ENCODE results near the gene IL1R1. TPM values are rescaled to one million over a fixed set of nuclear protein-coding genes. Genes with fewer than 3 reads are reported as not detected.

The IL1R1 gene
- total RNA-seq, 1 donor from 2014 or later = 79.6 TPM

DNA sequence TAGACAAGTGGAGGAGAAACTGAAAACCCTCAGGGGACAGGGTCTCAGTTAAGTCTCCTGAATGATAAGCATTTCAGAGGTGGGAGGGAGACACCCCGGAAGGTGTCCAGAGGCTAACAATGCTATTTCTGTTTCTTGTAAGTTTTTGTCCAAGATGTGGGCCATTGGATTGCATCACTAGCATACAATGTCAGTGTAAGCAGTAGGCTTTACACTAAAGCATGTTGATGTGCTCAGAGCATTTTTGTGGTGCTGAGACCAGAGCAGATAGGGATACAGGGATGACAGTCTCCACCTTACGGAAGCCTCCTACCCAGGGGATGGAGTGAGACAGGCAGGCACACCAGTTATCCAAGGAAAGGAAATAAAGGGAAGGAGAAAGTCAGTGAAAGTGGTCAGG lies 2.2 kb upstream of the IL1R1 start:
- Histone ChIP-seq H3K27ac (peak overlapping the region; percentile 94), H3K9me3 (no peaks in the 10 kb centered on the region), H3K4me3 (no peak overlapping the region), H3K4me1 (peaks cover 29% of the 10 kb centered on the region), H3K36me3 (no peaks in the 10 kb centered on the region), H3K27me3 (no peaks in the 10 kb centered on the region)
- DNase-seq (ENCODE audit: extremely low spot score in 2 of 2) = no peak
- intact Hi-C loops (cut with DNase I) = loop anchor here (5.0 kb wide), 2 partner anchors 78 to 118 kb away; no protein-coding TSS in a partner anchor
- no peak for TF ChIP-seq CTCF (IDR thresholded peaks at IDR 0.05)
- TF ChIP-seq POLR2A (IDR thresholded peaks at IDR 0.05) = no peak
- TF ChIP-seq POLR2AphosphoS5 (IDR thresholded peaks at IDR 0.05; ENCODE audit: insufficient read depth in 1 of 2, low read depth in 1 of 2) = no peak

DNA sequence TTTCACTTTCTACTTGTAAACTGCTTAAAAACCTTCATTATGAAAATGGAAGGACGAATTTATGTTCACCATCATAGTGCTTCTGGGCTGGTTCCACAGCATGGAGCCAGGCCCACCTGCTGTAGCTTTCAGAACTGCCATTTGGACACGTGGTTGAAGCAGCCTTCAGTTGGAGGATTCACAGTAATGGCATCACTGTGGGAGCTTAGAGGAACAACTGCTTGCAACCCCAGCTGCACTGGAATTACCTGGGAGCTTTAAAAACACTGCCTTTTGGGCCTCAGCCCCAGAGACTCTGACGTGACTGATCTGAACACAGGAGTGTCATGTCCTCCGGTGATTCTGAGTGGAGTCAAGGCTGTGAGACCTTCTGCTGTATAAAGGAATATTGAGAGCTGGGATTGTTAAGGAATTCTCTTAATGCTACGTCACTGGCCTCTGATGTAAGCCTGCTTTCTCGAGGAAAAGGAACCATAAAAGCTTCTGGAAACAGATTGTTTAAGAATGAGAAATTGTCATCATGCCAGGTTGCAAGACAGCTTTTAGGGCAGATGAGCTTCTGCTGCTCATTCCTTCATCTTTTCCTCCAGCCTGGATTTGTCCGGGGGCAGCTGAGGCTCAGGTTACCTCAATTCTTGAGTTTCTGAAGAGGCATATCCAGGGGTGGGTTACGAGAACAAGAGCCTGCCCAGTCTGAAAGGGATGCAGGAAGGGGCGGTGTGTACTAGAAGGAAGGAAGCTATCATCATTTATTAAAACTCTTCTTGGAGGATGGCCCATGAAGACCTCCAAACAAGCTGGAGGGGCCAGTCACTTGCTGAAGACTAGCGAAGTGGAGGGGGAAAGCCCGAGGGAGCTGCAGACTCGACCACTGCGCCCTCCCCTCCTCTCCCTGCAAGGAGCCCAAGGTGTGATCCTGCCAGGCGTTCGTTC lies 1.3 kb upstream of the IL1R1 start:
- DNase-seq (ENCODE audit: extremely low spot score in 2 of 2) = no peak
- Histone ChIP-seq H3K4me3 (peak overlapping the region; percentile 65 to 81), H3K27me3 (no peaks in the 10 kb centered on the region), H3K4me1 (peaks cover 38% of the 10 kb centered on the region), H3K9me3 (no peaks in the 10 kb centered on the region), H3K27ac (peak overlapping the region; percentile 94), H3K36me3 (no peaks in the 10 kb centered on the region)
- intact Hi-C loops (cut with DNase I) = loop anchor here (5.0 kb wide), 2 partner anchors 79 to 119 kb away; no protein-coding TSS in a partner anchor
- no peak for TF ChIP-seq CTCF (IDR thresholded peaks at IDR 0.05)
- TF ChIP-seq POLR2A (IDR thresholded peaks at IDR 0.05) = no peak
- peak; percentile 8 to 22 for TF ChIP-seq POLR2AphosphoS5 (IDR thresholded peaks at IDR 0.05; ENCODE audit: insufficient read depth in 1 of 2, low read depth in 1 of 2)

DNA sequence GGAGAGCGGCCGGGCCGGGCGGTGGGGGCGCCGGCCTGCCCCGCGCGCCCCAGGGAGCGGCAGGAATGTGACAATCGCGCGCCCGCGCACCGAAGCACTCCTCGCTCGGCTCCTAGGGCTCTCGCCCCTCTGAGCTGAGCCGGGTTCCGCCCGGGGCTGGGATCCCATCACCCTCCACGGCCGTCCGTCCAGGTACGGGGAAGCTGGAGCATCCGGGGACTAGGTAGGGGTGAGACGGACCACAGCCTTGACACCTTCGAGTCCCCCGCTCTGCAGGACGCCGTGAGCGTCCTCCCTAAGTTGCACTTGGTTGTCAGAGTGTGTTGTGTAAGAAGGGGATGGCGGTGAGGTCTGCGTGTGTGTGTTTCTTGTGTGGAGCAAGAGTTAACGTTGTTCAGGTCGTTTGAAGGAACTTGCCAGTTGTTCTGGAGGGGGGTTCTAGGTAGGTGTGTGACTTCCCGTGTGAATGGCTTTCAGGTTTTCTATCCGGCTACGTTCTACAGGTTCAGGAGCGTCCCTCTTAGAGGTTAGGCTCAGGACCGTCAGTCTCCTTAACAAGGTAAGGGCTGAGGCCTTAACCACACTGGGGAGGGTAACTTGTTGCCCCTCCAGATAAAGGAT lies 393 bp downstream of the IL1R1 start:
- Histone ChIP-seq H3K4me1 (peaks cover 51% of the 10 kb centered on the region), H3K4me3 (peak overlapping the region; percentile 65 to 81), H3K9me3 (no peaks in the 10 kb centered on the region), H3K36me3 (peaks cover 0 to 5% of the 10 kb centered on the region in 2 donors), H3K27ac (peak overlapping the region; percentile 94), H3K27me3 (no peaks in the 10 kb centered on the region)
- intact Hi-C loops (cut with DNase I) = loop anchor here (5.0 kb wide), 2 partner anchors 81 to 121 kb away; no protein-coding TSS in a partner anchor
- TF ChIP-seq POLR2AphosphoS5 (IDR thresholded peaks at IDR 0.05; ENCODE audit: insufficient read depth in 1 of 2, low read depth in 1 of 2) (no peak), POLR2A (IDR thresholded peaks at IDR 0.05) (no peak), CTCF (IDR thresholded peaks at IDR 0.05) (no peak)
- no peak for DNase-seq (ENCODE audit: extremely low spot score in 2 of 2)

DNA sequence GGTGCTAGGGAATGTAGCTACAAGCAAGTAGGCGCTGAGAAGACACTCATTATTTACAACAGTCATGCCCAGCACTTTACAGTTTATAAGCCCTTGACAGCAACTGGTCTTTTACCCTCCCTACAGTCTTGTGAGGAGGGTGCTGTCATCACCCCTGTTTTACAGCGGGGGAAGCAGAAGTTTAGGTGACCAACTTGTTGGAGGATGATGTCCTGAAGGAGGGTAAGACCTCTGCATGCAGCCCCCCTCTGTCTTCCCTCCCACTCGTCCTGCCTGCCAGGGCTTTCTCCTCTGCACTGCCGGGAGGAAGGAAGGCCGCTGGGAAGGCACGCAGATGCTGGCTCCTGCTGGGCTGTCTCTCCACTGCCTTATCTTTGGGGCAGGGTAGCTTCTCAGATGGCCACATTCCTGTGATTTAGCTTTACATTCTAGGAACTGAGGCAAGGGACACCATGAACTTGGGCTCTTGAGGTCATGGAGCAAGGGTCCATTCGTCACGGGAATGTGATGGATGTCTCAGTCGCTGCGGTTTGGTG lies 972 bp downstream of the IL1R1 start:
- no peak for DNase-seq (ENCODE audit: extremely low spot score in 2 of 2)
- Histone ChIP-seq H3K36me3 (peaks cover 0 to 5% of the 10 kb centered on the region in 2 donors), H3K4me3 (peak overlapping the region; percentile 65 to 81), H3K27me3 (no peaks in the 10 kb centered on the region), H3K4me1 (peaks cover 51% of the 10 kb centered on the region), H3K27ac (peak overlapping the region; percentile 94), H3K9me3 (no peaks in the 10 kb centered on the region)
- intact Hi-C loops (cut with DNase I) = loop anchor here (5.0 kb wide), 2 partner anchors 81 to 121 kb away; no protein-coding TSS in a partner anchor
- no peak for TF ChIP-seq POLR2A (IDR thresholded peaks at IDR 0.05)
- no peak for TF ChIP-seq POLR2AphosphoS5 (IDR thresholded peaks at IDR 0.05; ENCODE audit: insufficient read depth in 1 of 2, low read depth in 1 of 2)
- TF ChIP-seq CTCF (IDR thresholded peaks at IDR 0.05) = no peak
